GM15510 (cell line): Measurements from ENCODE around the gene ALG12.

Experiments used
- POLR2A ChIP-seq: IDR thresholded peaks from 3 replicates; pipeline ENCODE4 v1.6.1; 2011; ENCODE audit warnings: borderline replicate concordance; ENCODE audit not compliant: insufficient read length; ENCODE audit errors: extremely low read depth

ALG12 gene

DNA sequence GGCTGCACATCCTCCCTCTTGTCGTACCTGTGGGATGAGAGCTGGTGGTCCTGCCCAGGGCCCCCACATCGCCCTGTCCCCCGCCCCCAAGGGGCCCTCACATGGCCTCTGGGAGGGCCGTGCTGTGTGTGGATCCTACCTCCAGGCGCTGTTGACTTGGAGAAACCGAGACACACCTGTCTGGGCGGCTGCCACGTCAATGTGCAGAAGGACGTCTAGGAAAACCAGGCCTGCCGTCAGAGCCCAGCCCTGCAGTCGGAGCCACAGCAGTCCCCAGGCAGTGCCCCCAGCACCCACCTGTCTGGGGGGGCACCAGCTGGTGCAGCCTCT lies 14.2 kb downstream of the ALG12 start:
- no peak for TF ChIP-seq POLR2A

DNA sequence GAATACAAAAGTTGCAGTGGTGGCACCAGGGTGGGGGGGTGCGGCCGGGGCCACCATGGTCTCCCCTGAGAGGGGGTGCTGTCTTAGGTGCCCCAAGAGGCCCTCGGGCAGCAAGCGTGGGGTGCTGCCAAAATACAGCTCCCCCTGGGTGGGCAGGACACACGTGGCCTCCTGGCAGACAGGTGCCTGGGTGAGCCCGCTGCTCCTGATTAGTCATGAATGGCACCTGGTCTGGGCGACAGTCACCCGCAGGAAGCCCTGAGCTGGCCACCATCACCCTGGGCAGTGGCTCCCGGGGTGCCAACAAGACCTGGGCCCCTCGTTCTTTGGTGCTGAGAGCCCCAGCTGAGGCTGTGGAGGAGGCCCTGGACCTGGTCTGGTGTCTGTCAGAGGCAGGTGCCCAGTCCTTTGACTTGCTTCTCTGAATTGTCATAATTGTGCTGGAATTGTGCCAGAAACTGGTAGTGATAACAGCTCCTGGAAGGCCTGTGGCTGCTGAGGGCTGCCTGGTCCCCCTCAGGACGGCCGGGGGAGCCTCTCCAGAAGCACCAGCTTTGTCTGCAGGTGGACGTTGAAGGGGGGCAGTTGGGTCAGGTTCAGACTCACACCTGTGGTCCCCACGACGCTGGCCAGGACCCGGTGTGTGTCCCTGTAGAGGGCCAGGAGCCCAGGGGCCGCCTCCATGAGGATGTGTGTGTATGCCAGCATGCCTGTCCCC lies 14.8 kb downstream of the ALG12 start:
- no peak for TF ChIP-seq POLR2A

DNA sequence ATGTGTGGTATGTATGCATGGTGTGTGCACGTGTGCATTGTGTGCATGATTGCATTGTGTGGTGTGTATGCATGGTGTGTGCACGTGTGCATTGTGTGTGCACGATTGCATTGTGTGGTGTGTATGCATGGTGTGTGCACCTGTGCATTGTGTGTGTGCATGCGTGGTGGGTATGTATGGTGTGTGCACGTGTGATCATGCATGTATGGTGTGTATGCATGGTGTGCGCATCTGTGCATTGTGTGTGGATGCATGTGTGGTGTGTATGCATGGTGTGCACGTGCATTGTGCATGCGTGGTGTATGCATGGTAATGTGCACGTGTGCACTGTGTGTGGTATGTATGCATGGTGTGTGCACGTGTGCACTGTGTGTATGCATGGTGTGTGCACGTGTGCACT lies 16.8 kb downstream of the ALG12 start:
- no peak for TF ChIP-seq POLR2A

DNA sequence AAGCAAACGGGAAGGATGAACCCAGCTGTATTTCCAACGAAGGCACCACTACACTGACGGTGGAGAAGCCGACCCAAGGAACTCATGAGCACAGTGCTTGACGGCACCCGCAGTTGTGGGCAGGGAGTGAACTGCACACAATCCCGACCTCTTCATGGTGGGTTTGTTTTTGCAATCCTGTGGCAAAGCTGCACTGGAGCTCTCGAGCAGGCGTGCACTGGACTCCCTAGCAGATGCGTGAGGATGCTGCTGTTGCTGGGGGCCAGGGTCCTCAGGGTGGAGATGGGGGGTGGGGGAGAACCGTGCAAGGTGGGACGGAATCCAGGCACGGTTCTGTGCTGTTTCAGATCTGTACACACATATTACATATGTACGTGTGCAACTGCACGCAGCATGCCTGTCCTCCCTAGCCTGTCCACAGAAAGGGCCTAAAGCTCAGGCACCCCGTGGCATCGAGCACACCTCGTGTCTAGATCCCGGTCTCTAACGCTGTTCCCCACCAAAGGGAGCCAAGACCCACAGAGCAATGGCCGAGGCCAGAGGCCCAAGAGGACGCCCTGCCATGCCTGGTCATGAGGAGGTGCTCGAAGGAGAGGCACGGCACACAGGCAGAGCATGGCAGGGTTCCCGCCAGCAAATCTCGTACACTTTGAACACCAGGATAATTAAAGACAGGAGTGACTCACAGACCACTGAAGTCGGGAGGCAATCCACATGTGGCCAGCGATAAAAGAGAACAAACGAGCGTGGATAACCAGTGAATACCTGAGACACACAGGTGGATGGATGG lies 17.6 kb downstream of the ALG12 start:
- no peak for TF ChIP-seq POLR2A

DNA sequence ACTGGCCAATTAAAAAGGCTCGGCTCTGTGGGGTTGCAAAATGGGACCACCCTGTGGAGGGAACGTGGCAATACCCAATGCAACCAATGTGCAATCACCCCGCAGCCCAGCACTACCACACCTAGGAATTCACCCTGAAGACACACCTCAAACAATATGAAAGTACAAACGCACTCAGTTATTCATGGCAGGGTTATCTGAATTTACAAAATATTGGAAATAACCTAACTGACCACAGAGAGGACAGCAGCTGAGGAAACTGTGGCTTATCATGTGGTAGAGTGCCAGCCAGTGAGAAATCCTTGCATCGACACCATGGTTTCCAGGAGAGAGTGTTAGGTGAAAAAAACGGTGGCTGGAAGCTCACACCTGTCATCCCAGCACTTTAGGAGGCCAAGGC lies 18.7 kb downstream of the ALG12 start:
- TF ChIP-seq POLR2A, result no peak

DNA sequence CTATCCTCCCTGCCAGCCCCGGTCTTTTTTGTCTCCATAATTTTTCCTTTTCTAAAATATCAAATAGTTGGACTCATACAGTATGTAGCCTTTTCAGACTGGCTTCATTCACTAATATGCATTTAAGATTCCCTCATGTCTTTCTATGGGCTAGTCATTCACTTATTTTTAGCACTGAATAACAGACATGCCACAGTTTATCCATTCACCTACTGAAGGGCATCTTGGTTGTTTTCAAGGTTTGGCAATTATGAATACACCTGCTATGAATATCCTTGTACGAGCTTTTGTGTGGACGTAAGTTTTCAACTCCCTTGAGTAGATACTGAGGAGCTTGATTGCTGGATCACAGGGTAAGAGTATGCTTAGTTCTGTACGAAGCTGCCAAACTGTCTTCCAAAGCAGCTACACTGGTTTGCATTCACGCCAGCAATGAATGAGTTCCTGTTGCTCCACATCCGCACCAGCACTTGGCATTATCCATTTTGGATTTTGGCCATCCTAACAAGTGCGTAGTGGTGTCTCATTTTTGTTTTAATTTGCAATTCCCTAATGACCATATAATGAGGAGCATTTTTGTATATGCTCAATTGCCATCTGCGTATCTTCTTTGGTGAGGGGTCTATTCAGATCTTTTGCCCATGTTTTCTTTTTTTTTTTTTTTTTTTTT lies 21.1 kb downstream of the ALG12 start:
- no peak for TF ChIP-seq POLR2A

DNA sequence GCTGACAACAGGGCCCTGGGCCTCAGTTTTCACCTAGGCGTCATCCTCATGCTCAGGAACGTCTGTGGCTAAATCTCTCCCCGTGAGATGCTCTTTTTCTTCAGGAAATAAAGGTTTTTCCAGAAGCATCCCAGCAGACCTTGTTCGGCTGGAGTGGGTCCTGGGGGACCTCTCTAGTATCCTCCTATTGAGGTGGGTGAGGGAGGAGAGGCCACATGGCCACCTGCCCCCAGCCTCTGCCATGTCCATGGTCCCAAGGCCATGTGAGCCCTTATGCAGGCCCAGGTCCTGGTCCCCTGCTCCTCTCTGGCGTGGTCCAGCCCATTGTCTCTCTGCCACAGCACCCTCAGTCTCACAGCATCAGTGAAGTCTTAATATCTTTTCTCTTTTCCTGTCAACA lies 22.0 kb downstream of the ALG12 start:
- TF ChIP-seq POLR2A, result no peak

DNA sequence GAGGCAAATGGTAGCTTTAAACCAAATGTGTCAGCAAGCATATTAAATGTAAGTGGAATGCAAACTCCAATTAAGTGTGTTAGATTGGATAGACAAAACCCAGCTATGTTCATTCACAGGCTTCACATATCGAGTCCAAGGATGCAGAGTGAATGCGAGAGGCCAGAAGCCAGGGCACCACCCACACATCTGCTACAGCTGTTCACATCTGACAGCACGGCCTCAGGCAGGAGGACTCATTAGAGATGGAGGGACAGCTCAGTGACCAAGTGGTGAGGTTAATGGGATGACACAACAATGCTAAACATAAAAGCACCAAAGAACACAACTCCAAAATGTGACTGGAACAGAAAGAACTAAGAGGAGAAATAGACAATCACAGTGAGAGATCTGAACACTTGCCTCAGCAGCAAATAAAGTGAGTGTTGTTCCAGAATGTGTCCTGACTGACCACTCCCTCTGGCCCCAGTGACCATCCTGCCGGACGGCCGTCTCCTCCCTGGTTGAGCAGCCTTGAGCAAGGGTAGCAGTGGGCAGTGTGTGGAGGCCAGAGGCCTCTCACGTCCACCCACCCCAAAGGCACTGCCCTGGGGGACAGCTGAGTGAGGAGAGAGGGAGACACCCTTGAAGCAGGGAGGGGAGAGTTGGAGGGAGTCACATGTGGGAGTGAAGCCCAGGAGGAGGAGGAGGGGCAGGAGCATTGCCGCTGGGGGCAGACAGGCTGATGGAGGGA lies 23.8 kb downstream of the ALG12 start:
- TF ChIP-seq POLR2A, result no peak

DNA sequence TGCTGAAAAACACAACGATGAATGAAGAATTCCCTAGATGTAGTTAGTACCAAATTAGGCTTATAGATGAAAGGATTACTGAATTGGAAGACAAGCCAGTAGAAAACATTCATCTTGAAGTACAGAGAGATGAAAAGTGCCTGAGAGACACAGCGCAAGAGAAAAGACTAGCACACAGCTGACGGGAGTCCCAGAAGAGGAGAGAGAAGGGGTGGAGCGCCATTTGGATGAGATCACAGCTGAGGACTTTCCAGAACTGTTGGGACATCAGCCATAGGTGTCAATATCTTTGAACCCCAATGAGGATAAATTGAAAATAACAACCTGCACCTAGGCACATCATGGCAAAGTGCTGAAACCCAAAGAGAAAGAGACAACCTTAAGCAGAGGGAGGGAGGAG lies 25.2 kb downstream of the ALG12 start:
- no peak for TF ChIP-seq POLR2A

DNA sequence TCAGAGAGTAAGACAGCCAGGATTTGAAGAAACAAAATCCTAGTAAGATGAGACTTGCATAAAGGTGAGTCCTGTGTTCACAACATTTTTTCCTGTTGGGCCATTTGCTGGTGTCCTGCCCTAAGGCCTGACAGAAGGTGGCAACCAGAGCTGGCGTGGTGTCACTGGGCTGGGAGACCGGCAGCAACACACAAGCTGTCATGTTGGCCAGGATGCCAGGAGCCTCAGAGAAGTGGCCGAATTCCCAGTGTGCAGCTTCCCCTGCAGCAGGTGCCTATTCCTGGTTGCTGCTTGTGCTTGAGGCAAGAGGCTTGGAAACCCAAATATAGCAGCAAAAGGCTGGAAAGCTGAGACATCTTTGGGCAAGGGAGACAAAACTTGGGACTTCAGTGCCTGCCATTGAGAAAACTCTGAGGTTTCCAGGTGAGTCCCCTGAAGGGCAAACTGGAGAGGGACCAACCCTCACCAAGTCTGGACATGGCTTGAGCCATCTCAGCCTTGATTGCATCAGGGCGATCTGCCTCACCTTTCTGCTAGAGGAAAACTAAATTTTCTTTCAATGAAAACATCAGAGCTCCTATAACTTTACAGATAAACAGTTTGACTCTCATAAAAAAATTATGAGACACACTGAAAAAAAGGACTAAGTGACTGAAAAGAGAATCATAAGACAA lies 25.9 kb downstream of the ALG12 start:
- no peak for TF ChIP-seq POLR2A

DNA sequence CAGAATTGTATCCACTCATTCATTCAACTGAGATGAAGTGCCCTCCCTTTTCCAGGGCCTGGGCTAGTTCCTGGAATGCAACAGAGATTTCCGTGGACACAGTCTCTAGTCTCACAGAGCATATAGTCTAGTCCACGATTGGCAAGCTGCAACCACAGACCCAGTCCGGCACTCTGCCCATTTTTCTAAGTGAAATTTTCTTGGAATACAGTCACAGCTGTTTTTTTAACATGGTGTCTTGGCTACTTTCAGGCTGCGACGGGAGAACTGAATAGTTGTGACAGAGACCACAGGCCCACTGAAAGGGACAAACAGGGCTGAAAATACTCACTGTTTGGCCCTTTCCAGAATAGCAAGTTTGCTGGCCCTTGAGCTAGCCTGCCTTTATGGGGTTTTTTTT lies 29.2 kb downstream of the ALG12 start:
- no peak for TF ChIP-seq POLR2A

DNA sequence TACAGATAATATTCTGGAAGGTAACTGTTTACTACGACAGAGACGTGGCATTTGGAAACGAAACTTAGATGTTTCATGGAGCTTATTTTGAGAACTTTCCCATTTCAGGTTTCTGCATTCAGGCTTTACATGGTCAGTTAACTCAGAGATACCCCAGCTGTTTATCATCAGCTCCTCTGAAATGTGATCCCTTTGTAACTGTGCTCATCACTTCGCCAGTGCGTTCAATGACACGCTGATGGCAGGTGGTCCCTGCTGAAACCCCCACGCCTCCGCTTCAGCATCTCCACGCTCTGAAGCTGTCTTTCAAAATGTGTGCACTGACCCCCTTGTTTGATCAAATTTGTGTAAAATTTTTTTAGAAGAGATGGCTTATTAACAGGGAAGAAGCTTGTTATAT lies 30.5 kb downstream of the ALG12 start:
- no peak for TF ChIP-seq POLR2A

DNA sequence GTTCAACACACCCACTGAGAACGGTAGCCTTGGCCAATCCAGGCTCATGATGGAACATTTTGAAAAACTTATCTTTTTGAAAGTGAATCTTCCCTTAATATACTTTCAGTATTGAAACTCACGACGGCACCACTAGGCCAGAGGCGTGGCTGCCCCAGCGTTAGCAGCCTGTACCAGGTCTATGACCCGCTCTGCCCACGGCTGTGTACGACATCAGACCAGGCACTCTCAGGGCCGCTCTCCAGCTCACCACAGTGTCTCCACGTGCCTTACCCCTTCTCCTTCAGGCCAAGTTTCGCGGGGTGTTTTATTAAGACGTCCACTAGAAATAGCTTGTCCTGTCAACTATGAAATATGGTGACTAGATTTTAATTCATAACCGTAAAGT lies 31.2 kb downstream of the ALG12 start:
- TF ChIP-seq POLR2A, result no peak

DNA sequence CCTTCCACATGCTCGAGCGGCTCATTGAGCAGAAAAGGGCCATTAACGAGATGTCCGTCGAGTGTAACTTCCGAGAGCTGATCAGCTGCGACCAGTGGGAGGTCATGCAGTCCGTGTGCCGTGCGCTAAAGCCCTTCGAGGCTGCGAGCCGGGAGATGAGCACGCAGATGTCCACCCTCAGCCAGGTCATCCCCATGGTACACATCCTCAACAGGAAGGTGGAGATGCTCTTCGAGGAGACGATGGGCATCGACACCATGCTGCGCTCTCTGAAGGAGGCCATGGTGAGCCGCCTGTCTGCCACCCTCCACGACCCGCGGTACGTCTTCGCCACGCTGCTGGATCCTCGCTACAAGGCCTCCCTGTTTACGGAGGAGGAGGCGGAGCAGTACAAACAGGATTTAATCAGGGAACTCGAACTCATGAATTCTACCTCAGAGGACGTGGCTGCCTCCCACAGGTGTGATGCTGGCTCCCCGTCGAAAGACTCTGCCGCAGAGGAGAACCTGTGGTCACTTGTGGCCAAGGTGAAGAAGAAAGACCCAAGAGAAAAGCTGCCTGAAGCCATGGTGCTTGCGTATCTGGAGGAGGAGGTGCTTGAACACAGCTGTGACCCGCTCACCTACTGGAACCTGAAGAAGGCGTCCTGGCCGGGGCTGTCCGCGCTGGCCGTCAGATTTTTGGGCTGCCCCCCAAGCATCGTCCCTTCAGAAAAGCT lies 31.7 kb downstream of the ALG12 start:
- TF ChIP-seq POLR2A, result no peak
